HFF-Myc (cell line): ENCODE measurements around the gene PRR14L.

Source experiments
- DNase-seq: peaks from one replicate; pipeline ENCODE4 v3.0.0-alpha.2; 2011; ENCODE audit warnings: low read depth; ENCODE audit errors: extremely low read depth
- H3K4me3 ChIP-seq: replicated peaks from 2 replicates; pipeline ENCODE4 v1.5.1; 2011; ENCODE audit warnings: low read depth, mild to moderate bottlenecking, control low read depth, low read length
- TF ChIP-seq, protein P1 (sequence below): IDR thresholded peaks from 2 replicates; pipeline ENCODE4 v1.5.1; 2012; ENCODE audit warnings: mild to moderate bottlenecking, low read depth, low read length, control low read depth; ENCODE audit errors: missing control alignments

PRR14L gene

DNA sequence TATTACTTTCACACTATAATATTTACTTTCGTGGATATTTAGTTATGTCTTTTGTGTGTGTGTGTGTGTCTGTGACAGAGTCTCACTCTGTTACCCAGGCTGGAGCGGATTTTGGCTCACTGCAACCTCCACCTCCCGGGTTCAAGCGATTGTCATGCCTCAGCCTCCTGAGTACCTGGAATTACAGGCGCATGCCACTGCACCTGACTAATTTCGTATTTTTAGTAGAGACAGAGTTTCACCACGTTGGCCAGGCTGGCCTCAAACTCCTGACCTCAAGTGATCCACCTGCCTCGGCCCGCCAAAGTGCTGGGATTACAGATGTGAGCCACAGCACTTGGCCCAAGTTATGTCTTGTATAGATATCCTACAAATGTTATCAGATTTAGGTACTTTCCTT is 97.8 kb downstream of the PRR14L start:
- no peak overlapping the region for H3K4me3 ChIP-seq
- TF ChIP-seq, protein P1, sequence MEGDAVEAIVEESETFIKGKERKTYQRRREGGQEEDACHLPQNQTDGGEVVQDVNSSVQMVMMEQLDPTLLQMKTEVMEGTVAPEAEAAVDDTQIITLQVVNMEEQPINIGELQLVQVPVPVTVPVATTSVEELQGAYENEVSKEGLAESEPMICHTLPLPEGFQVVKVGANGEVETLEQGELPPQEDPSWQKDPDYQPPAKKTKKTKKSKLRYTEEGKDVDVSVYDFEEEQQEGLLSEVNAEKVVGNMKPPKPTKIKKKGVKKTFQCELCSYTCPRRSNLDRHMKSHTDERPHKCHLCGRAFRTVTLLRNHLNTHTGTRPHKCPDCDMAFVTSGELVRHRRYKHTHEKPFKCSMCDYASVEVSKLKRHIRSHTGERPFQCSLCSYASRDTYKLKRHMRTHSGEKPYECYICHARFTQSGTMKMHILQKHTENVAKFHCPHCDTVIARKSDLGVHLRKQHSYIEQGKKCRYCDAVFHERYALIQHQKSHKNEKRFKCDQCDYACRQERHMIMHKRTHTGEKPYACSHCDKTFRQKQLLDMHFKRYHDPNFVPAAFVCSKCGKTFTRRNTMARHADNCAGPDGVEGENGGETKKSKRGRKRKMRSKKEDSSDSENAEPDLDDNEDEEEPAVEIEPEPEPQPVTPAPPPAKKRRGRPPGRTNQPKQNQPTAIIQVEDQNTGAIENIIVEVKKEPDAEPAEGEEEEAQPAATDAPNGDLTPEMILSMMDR, result no peak
- DNase-seq, result no peak

DNA sequence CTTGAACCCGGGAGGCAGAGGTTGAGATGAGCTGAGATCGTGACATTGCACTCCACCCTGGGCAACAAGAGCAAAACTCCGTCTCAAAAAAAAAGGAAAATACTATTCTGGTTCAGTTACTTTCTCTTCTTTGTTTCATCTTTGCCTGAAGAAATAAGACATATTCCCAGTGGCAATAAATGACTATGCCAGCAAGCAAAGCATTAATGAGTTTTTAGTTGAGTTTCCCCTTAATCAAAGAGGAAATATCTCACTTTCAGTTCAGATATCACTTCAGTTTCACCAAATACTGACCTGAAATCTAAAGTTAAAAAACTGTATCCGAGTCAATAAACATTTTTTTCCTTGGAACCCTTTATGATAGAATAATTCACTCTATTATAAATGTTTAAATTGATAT is 98.3 kb downstream of the PRR14L start:
- TF ChIP-seq, protein P1, result no peak
- no peak for DNase-seq
- no peak overlapping the region for H3K4me3 ChIP-seq

DNA sequence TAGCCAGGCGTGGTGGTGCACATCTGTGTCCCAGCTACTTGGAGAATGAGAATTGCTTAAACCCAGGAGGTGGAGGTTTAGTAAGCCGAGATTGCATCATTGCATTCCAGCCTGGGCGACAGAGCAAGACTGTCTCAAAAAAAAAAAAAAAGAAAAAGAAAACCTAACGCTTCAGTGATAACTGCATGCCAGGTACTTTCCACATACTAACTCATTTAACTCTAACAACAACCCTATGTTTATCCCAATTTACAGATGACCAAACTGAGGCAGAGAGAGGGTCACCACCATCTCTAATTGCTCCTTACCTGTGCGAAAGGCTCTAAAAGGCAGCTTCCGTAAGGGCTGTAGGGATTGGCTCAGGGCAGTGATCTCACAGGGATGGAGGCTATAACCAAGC is 99.5 kb downstream of the PRR14L start:
- H3K4me3 ChIP-seq, result no peak overlapping the region
- no peak for DNase-seq
- TF ChIP-seq, protein P1, result no peak

DNA sequence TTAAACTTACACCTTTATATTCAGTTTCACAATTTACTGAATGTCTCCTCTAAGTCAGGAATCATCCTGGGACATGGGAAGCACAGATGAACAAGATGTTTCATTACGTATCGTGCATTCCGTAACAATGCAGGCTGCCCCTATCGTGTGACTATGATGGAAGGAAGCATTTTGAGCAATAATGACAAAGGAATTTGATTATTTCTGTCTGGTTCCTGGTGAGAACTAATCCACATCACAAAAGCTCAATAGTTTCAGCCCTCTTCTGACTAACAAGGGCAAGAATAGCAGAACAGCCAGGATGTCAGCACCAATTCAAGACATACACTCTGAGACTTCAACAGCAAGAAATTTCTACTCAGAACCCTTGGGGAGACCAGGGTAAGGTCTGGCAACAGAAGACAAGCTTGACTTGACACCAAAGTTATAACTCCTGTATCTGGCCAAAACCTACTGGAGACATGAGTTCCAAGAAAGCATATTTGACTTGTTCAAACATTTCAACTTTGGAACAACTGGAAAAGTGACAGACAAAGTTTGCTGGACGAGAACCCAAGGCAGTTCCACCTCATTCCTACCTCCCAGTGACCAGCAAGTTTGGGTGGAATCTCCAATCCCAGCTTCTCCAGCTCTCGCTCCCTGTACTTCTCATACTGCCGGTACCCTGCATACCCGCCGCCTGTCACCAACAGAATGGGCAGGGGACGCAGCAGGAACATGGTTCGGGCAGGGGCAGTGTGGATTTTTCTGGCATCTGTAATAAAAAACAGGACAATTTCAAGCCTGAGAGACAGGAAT is 102.2 kb downstream of the PRR14L start:
- no peak for DNase-seq
- TF ChIP-seq, protein P1, result no peak

DNA sequence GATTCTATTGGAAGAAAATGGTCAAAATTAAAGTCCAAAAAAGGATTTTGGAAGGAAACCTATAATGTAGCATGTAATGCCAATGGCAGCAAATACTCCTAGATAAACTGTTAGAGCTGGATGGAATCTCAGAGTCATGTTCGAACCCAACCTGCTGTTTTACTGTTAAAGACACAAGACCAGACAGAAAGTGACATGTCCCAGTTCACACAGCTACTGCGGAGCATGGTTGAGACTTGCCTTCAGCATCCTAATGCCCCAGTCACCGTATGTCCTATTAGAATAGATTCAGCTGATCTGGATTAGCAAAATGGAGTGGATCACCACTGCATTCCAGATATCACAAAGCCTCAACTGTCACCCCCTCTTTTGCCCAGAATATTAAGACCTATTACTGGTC is 102.9 kb downstream of the PRR14L start:
- no peak overlapping the region for H3K4me3 ChIP-seq
- DNase-seq, result no peak
- TF ChIP-seq, protein P1, result no peak

More for the DNA sequence above, 102.2 kb downstream of the PRR14L start:
- H3K4me3 ChIP-seq, result no peak overlapping the region

DNA sequence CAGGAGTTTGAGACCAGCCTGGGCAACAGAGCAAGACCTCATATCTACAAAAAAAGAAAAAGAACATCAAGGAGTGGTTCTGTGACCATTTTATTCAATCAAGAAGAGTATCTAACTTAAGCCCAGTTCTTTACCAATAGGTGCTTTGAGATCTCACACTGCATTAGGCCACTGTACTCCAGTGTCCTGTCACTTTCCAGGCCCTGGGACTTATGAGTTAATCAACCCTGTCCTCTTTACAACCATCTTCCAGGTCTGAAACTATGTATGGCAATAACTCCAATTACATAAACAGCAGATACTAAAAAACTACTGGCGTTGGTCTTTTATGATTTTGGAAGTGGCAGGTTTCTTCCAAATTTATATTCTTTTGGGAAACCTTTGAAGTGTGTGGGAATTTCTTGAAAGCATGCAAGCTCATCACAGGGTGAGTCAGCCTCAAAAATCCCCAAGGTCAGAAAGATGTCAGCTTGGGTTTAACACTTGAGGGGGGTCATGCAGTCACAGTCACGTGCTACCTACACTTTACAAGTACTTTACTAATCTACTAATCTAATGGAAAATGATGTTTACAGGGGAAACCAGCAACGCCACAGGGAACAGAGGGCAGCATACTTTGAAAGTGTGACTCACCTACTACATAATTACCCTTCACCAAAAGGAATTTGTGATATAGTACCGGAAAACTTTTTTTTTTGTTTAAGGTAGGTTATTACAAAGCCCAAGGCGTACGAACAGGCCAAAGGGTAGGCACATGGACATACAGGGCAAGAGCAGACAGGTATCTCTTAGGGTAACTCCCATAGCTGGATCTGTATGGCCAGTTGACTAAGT is 103.5 kb downstream of the PRR14L start:
- TF ChIP-seq, protein P1, result no peak
- H3K4me3 ChIP-seq, result no peak overlapping the region
- DNase-seq, result peak; percentile 95
